Mesenchymal stem cell (in vitro differentiated cells and primary cell): ENCODE measurements around the gene MAGEA9B.
"Not testable (repeated sequence)": the region's sequence is repeated elsewhere in the genome, so short reads cannot be mapped to it uniquely, and the experiment has no call there.

Experiments
- DNase-seq: peaks from one replicate; pipeline ENCODE4 v3.0.0-alpha.2; 2013
- H2AFZ ChIP-seq: one replicate; pipeline ENCODE4 v1.6.1; 2013; ENCODE audit warnings: low read depth, mild to moderate bottlenecking, control low read depth, inconsistent platforms, low read length, moderate library complexity
- H2AK5ac ChIP-seq: 2 replicates; pipeline ENCODE4 v1.6.1; 2013; ENCODE audit warnings: low read length, moderate library complexity, mild to moderate bottlenecking, inconsistent platforms; ENCODE audit not compliant: severe bottlenecking
- H2BK120ac ChIP-seq: one replicate; pipeline ENCODE4 v1.6.1; 2013; ENCODE audit warnings: low read depth, mild to moderate bottlenecking, inconsistent platforms, low read length, moderate library complexity
- H2BK12ac ChIP-seq, 2 experiments: one replicate each; pipeline ENCODE4 v1.6.1; 2013; ENCODE audit warnings: inconsistent platforms in 2 of 2, low read length in 2 of 2, mild to moderate bottlenecking in 2 of 2, moderate library complexity in 2 of 2, control low read depth in 1 of 2
- H2BK15ac ChIP-seq: one replicate; pipeline ENCODE4 v1.6.1; 2013; ENCODE audit warnings: mild to moderate bottlenecking, low read depth, inconsistent platforms; ENCODE audit not compliant: poor library complexity, severe bottlenecking
- H2BK5ac ChIP-seq: 2 replicates; pipeline ENCODE4 v1.6.1; 2013; ENCODE audit warnings: low read depth, mild to moderate bottlenecking, low read length, control low read depth, inconsistent platforms; ENCODE audit not compliant: poor library complexity, severe bottlenecking
- H3K14ac ChIP-seq, 2 experiments: one replicate each; pipeline ENCODE4 v1.6.1; 2013; ENCODE audit warnings: inconsistent platforms in 2 of 2, low read length in 2 of 2, control low read depth in 1 of 2, mild to moderate bottlenecking in 1 of 2, moderate library complexity in 1 of 2
- H3K18ac ChIP-seq, 2 experiments: one replicate each; pipeline ENCODE4 v1.6.1; 2013; ENCODE audit warnings: inconsistent platforms in 2 of 2, low read length in 2 of 2, control low read depth in 1 of 2, low read depth in 1 of 2, mild to moderate bottlenecking in 1 of 2
- H3K23ac ChIP-seq, 2 experiments: one replicate each; pipeline ENCODE4 v1.6.1; 2013; ENCODE audit warnings: inconsistent platforms in 2 of 2, low read length in 2 of 2, mild to moderate bottlenecking in 2 of 2, moderate library complexity in 2 of 2, control low read depth in 1 of 2
- H3K27ac ChIP-seq: 2 replicates; pipeline ENCODE4 v1.5.1; 2013; ENCODE audit warnings: mild to moderate bottlenecking, moderate library complexity, low read length, control low read depth, inconsistent platforms; ENCODE audit not compliant: poor library complexity, severe bottlenecking
- H3K27me3 ChIP-seq, 2 experiments: 2 replicates each; pipeline versions ENCODE4 v1.6.1 to v1.7.0; 2013; ENCODE audit warnings: low read length in 2 of 2, mild to moderate bottlenecking in 2 of 2, moderate library complexity in 2 of 2, control low read depth in 1 of 2, inconsistent platforms in 1 of 2; ENCODE audit not compliant: control insufficient read depth in 1 of 2, insufficient read depth in 1 of 2
- H3K36me3 ChIP-seq, 2 experiments: 2 replicates each; pipeline versions ENCODE4 v1.6.1 to v1.7.0; 2013; ENCODE audit warnings: low read length in 2 of 2, control low read depth in 1 of 2, inconsistent platforms in 1 of 2, low read depth in 1 of 2, mild to moderate bottlenecking in 1 of 2; ENCODE audit not compliant: insufficient read depth in 2 of 2, control insufficient read depth in 1 of 2
- H3K4ac ChIP-seq, 2 experiments: one replicate each; pipeline ENCODE4 v1.6.1; 2013; ENCODE audit warnings: inconsistent platforms in 2 of 2, low read length in 2 of 2, mild to moderate bottlenecking in 2 of 2, moderate library complexity in 2 of 2, control low read depth in 1 of 2, low read depth in 1 of 2
- H3K4me1 ChIP-seq: 2 replicates; pipeline ENCODE4 v1.6.1; 2013; ENCODE audit warnings: low read depth, low read length, control low read depth; ENCODE audit not compliant: control insufficient read depth, insufficient read depth
- H3K4me2 ChIP-seq: 2 replicates; pipeline ENCODE4 v1.6.1; 2013; ENCODE audit warnings: low read length, mild to moderate bottlenecking, inconsistent platforms; ENCODE audit not compliant: poor library complexity, severe bottlenecking
- H3K4me3 ChIP-seq, 2 experiments: 2 replicates each; pipeline versions ENCODE4 v1.5.1 to v1.7.0; 2013; ENCODE audit warnings: low read length in 2 of 2, mild to moderate bottlenecking in 2 of 2, control low read depth in 1 of 2, low read depth in 1 of 2; ENCODE audit not compliant: insufficient read depth in 1 of 2
- H3K79me1 ChIP-seq: replicated peaks from 2 replicates; pipeline ENCODE4 v1.6.1; 2013; ENCODE audit warnings: mild to moderate bottlenecking, control low read depth, low read length, inconsistent platforms; ENCODE audit not compliant: poor library complexity, severe bottlenecking
- H3K9ac ChIP-seq: 2 replicates; pipeline ENCODE4 v1.7.0; 2013; ENCODE audit warnings: mild to moderate bottlenecking, low read length, moderate library complexity
- H3K9me3 ChIP-seq: 2 replicates; pipeline ENCODE4 v1.7.0; 2013; ENCODE audit warnings: mild to moderate bottlenecking, low read length; ENCODE audit not compliant: control insufficient read depth
- H4K8ac ChIP-seq: one replicate; pipeline ENCODE4 v1.6.1; 2013; ENCODE audit warnings: inconsistent platforms, mild to moderate bottlenecking, low read length, moderate library complexity
- H4K91ac ChIP-seq: one replicate; pipeline ENCODE4 v1.6.1; 2013; ENCODE audit warnings: mild to moderate bottlenecking, low read length, inconsistent platforms
- WGBS: methylation state at CpG from one replicate; pipeline ENCODE4 v1.1.7; 2013; ENCODE audit warnings: mixed read lengths; 5-methylcytosine and 5-hydroxymethylcytosine counted together

The MAGEA9B gene

DNA sequence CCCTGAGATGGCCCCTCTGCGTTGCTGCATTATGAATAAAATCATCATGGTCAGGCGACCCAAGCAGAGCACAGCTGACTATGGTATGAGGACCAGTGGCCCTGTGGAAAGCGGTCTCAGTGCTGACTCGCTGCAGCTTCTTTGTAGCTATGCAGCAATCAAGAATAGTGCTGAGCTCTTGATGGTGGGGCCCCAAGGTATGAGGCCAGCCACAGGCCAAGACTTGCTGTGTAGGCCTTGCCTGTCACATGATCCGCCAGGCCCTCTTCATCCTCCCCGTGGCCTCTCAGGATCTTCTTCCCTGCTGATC, 35.4 kb downstream of the MAGEA9B start:
- not testable (repeated sequence) for H3K14ac ChIP-seq, H3K4me2 ChIP-seq, H4K8ac ChIP-seq, H3K79me1 ChIP-seq, H3K27ac ChIP-seq, H2AK5ac ChIP-seq, H3K4me3 ChIP-seq, H3K9ac ChIP-seq, H2BK5ac ChIP-seq, H2BK120ac ChIP-seq, H3K9me3 ChIP-seq, H3K23ac ChIP-seq, H3K4ac ChIP-seq, DNase-seq, H3K4me1 ChIP-seq, H4K91ac ChIP-seq, H2AFZ ChIP-seq, H3K18ac ChIP-seq, H2BK15ac ChIP-seq, H3K27me3 ChIP-seq, H3K36me3 ChIP-seq, H2BK12ac ChIP-seq
- no CpG with 5 or more reads among the region's 6 CpGs for WGBS

DNA sequence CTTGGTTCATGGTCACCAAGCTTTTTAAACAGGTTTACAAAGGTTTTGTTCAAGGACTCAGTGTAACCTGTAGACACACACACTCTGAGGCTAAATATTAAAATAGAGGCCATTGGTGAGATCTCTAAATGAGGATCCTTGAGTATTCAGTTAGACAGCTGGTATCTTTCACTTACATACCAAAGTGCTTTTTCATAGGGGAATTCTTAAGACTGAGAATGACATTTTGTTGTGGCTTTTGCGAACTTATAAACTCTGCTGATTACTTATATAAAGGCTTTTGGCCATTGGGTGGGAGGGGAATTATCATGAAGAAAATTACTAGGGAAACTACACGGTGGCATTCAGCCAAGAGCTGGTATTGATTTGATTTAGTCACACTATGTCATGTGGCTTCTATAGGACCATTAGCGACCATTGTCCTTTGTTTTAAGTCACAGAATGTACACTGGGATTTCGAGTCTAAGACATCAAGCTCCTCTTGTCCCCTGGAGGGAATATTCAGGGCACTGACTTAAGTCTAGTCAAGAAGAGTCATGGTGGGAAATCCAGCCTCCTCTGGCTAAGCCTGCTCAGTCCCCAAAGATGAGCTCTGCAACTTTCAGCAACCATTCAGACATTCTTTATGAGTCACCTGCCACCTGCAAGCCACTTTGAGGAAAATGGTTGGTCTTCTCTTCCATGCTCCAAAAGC, 35.9 kb downstream of the MAGEA9B start:
- not testable (repeated sequence) for H4K91ac ChIP-seq, H3K4me1 ChIP-seq, H3K27me3 ChIP-seq, H3K36me3 ChIP-seq, H3K4ac ChIP-seq, DNase-seq, H3K4me3 ChIP-seq, H2AK5ac ChIP-seq, H3K9me3 ChIP-seq, H3K14ac ChIP-seq, H2BK120ac ChIP-seq, H3K9ac ChIP-seq, H3K4me2 ChIP-seq, H3K18ac ChIP-seq, H4K8ac ChIP-seq, H3K27ac ChIP-seq, H2BK12ac ChIP-seq, H2BK5ac ChIP-seq, H2AFZ ChIP-seq, H3K23ac ChIP-seq, H3K79me1 ChIP-seq, H2BK15ac ChIP-seq
- WGBS, result no CpG with 5 or more reads among the region's 4 CpGs

DNA sequence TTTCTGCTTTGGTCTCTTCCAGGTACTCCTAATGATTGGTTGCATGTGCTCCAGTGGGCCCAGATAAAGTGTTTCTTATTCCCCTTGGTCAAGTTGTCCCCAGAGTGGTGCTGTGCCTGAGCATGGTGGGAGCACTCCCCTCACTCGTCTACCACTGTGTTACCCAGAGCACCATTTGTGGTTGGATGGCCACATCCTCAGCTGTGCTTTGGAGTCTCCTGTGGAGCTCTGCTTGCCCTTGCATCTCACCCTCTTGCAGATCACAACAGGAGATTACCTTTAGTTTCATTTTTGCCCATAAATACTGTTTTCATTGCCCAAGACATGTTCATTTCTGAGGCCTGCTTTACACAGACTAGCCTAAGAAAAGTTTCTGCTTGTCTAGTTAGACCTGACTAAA, 36.8 kb downstream of the MAGEA9B start:
- WGBS, result no CpG with 5 or more reads among the region's 1 CpG
- H3K9ac ChIP-seq, H2BK5ac ChIP-seq, H2AK5ac ChIP-seq, H4K91ac ChIP-seq, H3K4me3 ChIP-seq, H2BK120ac ChIP-seq, H2AFZ ChIP-seq, H3K4me1 ChIP-seq, H3K36me3 ChIP-seq, H3K23ac ChIP-seq, DNase-seq, H3K18ac ChIP-seq, H3K79me1 ChIP-seq, H3K9me3 ChIP-seq, H3K27ac ChIP-seq, H2BK15ac ChIP-seq, H3K27me3 ChIP-seq, H2BK12ac ChIP-seq, H3K4ac ChIP-seq, H3K4me2 ChIP-seq, H4K8ac ChIP-seq, H3K14ac ChIP-seq: not testable (repeated sequence)

DNA sequence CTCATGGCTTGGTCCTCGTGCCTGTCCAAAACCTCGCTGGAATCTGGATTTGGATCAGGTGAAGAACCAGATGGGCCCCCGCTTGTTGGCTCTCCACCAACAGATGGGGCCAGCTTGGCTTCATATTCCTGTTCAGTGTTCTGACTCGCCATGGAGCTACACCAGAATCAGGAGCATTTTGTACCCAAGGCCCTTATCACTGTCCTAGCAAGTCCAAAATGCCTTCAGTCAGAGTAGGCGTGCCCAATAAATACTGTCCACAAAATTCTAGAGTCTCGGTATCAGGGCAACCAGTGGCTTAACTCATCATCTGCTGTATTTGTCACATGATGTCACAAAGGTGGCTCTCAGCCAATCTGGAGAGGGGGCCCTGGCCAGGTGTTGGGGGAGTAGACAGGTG, 37.6 kb downstream of the MAGEA9B start, which contains the start of gene HSFX3:
HSFX3 (minus strand) TSS at position 224 of the 400 bp plus-strand sequence; CDS start at position 152, 72 bp downstream.
- not testable (repeated sequence) for H2AK5ac ChIP-seq, H4K91ac ChIP-seq, H3K4me3 ChIP-seq, H3K79me1 ChIP-seq, DNase-seq, H4K8ac ChIP-seq, H2BK5ac ChIP-seq, H2BK12ac ChIP-seq, H3K4me1 ChIP-seq, H3K14ac ChIP-seq, H2AFZ ChIP-seq, H2BK15ac ChIP-seq, H3K4ac ChIP-seq, H2BK120ac ChIP-seq, H3K9me3 ChIP-seq, H3K27ac ChIP-seq, H3K18ac ChIP-seq, H3K23ac ChIP-seq, H3K27me3 ChIP-seq, H3K4me2 ChIP-seq, H3K36me3 ChIP-seq, H3K9ac ChIP-seq
- no CpG with 5 or more reads among the region's 6 CpGs for WGBS
